Neuronal stem cell (in vitro differentiated cells): ENCODE results near the gene GASK1B.

ENCODE experiments used
- DNase-seq: peaks from one replicate; pipeline ENCODE4 v3.0.0-alpha.2; 2013; ENCODE audit warnings: low spot score
- H2AFZ ChIP-seq: one replicate; pipeline ENCODE4 v1.6.1; 2013; ENCODE audit warnings: mild to moderate bottlenecking, low read length, inconsistent platforms
- H2AK5ac ChIP-seq: 2 replicates; pipeline ENCODE4 v1.6.1; 2013; ENCODE audit warnings: low read depth, mild to moderate bottlenecking, inconsistent platforms, low read length, moderate library complexity, mixed read lengths
- H2BK120ac ChIP-seq: 2 replicates; pipeline ENCODE4 v1.6.1; 2013; ENCODE audit warnings: low read depth, mild to moderate bottlenecking, inconsistent platforms, low read length, moderate library complexity, mixed read lengths
- H2BK12ac ChIP-seq: one replicate; pipeline ENCODE4 v1.6.1; 2013; ENCODE audit warnings: low read length, inconsistent platforms
- H2BK15ac ChIP-seq: 2 replicates; pipeline ENCODE4 v1.6.1; 2013; ENCODE audit warnings: mild to moderate bottlenecking, low read length, inconsistent platforms, mixed read lengths
- H2BK5ac ChIP-seq: one replicate; pipeline ENCODE4 v1.6.1; 2013; ENCODE audit warnings: inconsistent platforms, mild to moderate bottlenecking, low read length, moderate library complexity
- H3K14ac ChIP-seq: one replicate; pipeline ENCODE4 v1.6.1; 2013; ENCODE audit warnings: low read length, inconsistent platforms
- H3K18ac ChIP-seq: 2 replicates; pipeline ENCODE4 v1.6.1; 2013; ENCODE audit warnings: low read length, inconsistent platforms
- H3K23ac ChIP-seq: 2 replicates; pipeline ENCODE4 v1.6.1; 2013; ENCODE audit warnings: low read depth, mild to moderate bottlenecking, mixed read lengths, low read length, inconsistent platforms; ENCODE audit not compliant: poor library complexity
- H3K27ac ChIP-seq: replicated peaks from 3 replicates; pipeline ENCODE4 v1.5.1; 2013; ENCODE audit warnings: low read length, inconsistent platforms
- H3K27me3 ChIP-seq, 3 experiments: 2 replicates each; pipeline ENCODE4 v1.6.1; 2013; ENCODE audit warnings: low read length in 3 of 3, mild to moderate bottlenecking in 2 of 3, inconsistent platforms in 1 of 3, low read depth in 1 of 3, mixed read lengths in 1 of 3, moderate library complexity in 1 of 3; ENCODE audit not compliant: control insufficient read depth in 3 of 3, insufficient read depth in 3 of 3
- H3K36me3 ChIP-seq, 2 donors: replicated peaks in 1 of 2; 2 replicates each; pipeline ENCODE4 v1.6.1; 2013; ENCODE audit warnings: low read length in 2 of 2; ENCODE audit not compliant: control insufficient read depth in 2 of 2, insufficient read depth in 2 of 2
- H3K4ac ChIP-seq: 2 replicates; pipeline ENCODE4 v1.6.1; 2013; ENCODE audit warnings: inconsistent platforms, mild to moderate bottlenecking, low read length, moderate library complexity
- H3K4me1 ChIP-seq, 2 donors: 1 replicate in 1 of 2; 2 replicates in 1 of 2; pipeline ENCODE4 v1.6.1; 2013; ENCODE audit warnings: low read length in 2 of 2, low read depth in 1 of 2; ENCODE audit not compliant: control insufficient read depth in 2 of 2, insufficient read depth in 1 of 2
- H3K4me2 ChIP-seq: one replicate; pipeline ENCODE4 v1.6.1; 2013; ENCODE audit warnings: mild to moderate bottlenecking, low read length, inconsistent platforms; ENCODE audit not compliant: insufficient read depth, poor library complexity, severe bottlenecking
- H3K4me3 ChIP-seq, 2 donors: 2 replicates each; pipeline ENCODE4 v1.5.1; 2013; ENCODE audit warnings: low read length in 2 of 2, mild to moderate bottlenecking in 2 of 2, inconsistent platforms in 1 of 2, moderate library complexity in 1 of 2
- H3K79me1 ChIP-seq: one replicate; pipeline ENCODE4 v1.6.1; 2013; ENCODE audit warnings: low read depth, mild to moderate bottlenecking, inconsistent platforms, low read length, moderate library complexity
- H3K9ac ChIP-seq: one replicate; pipeline ENCODE4 v1.6.1; 2013; ENCODE audit warnings: mild to moderate bottlenecking, low read depth, low read length, inconsistent platforms; ENCODE audit not compliant: poor library complexity
- H3K9me3 ChIP-seq, 2 donors: replicated peaks in 1 of 2; 2 replicates each; pipeline versions ENCODE3 to v1.6.1; 2013; ENCODE audit warnings: low read length in 2 of 2, mild to moderate bottlenecking in 2 of 2, inconsistent platforms in 1 of 2, low read depth in 1 of 2, mixed read lengths in 1 of 2, moderate library complexity in 1 of 2; ENCODE audit not compliant: control insufficient read depth in 2 of 2, insufficient read depth in 1 of 2
- H4K8ac ChIP-seq: one replicate; pipeline ENCODE4 v1.6.1; 2013; ENCODE audit warnings: low read depth, mild to moderate bottlenecking, inconsistent platforms, low read length, moderate library complexity
- H4K91ac ChIP-seq: one replicate; pipeline ENCODE4 v1.6.1; 2013; ENCODE audit warnings: low read length, low read depth, mild to moderate bottlenecking, inconsistent platforms; ENCODE audit not compliant: poor library complexity
- WGBS, 2 donors: extraction: QIAGEN DNeasy Blood & Tissue Kit; methylation state at CpG; one replicate each; pipeline ENCODE4 v1.1.7; 2013; ENCODE audit warnings: missing lambda C conversion rate in 2 of 2, mixed read lengths in 1 of 2; ENCODE audit not compliant: insufficient read length in 2 of 2, insufficient replicate concordance in 1 of 2; ENCODE audit errors: extremely low coverage in 2 of 2; 5-methylcytosine and 5-hydroxymethylcytosine counted together

The GASK1B gene

DNA sequence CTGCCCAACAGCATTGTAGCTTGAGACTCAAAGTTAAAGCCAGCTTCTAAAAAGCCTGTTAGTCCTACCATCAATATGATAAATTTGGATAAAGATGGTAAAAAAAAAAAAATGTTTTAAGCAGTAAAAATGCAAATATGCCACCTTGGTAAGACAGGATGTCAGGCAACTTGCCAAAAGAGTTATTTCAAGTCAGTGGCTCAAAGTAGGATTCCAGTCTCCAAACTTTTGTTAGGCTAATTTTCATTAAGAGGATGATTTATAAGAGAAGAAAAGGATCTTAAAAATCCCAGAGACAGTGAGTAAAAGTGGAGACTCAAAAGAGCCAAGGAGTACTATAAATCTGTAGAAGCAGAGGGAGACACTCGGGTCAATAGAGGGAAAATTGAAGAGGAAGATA, 47.5 kb downstream of the GASK1B start:
- H3K4me2 ChIP-seq: no peak overlapping the region
- H2AK5ac ChIP-seq: no peak overlapping the region
- WGBS, 2 donors: no CpG with 5 or more reads among the region's 1 CpG
- no peak overlapping the region for H3K4me3 ChIP-seq
- no peak overlapping the region for H3K23ac ChIP-seq
- DNase-seq: no peak
- no peak overlapping the region for H2BK5ac ChIP-seq
- H3K4me1 ChIP-seq: peaks cover 2 to 4% of the 10 kb centered on the region in 2 donors
- no peak overlapping the region for H2BK15ac ChIP-seq
- no peaks in the 10 kb centered on the region for H3K36me3 ChIP-seq
- H3K4ac ChIP-seq: no peak overlapping the region
- no peak overlapping the region for H3K27ac ChIP-seq
- no peaks in the 10 kb centered on the region for H3K9me3 ChIP-seq
- no peak overlapping the region for H2BK12ac ChIP-seq
- H3K9ac ChIP-seq: no peak overlapping the region
- H2BK120ac ChIP-seq: no peak overlapping the region
- H4K91ac ChIP-seq: no peak overlapping the region
- no peaks in the 10 kb centered on the region for H3K27me3 ChIP-seq
- no peak overlapping the region for H3K14ac ChIP-seq
- no peak overlapping the region for H3K18ac ChIP-seq
- H4K8ac ChIP-seq: no peak overlapping the region
- H2AFZ ChIP-seq: peak overlapping the region; percentile 35
- no peaks in the 10 kb centered on the region for H3K79me1 ChIP-seq
